K562 (cell line): ENCODE results near the gene SLC13A4. TPM values are rescaled to one million over a fixed set of nuclear protein-coding genes. Genes with fewer than 3 reads are reported as not detected.

ENCODE experiments used
- ATAC-seq: fragments of 200-7000 bp; cut with Tn5 transposase; 3 replicates; pipeline ENCODE4 v1.9.1; 2020; ENCODE audit warnings: moderate library complexity
- BruUV-seq: library from RNA; stranded (reverse); fragments of 400-500 nt; replicated peaks from 2 replicates; lab custom pipeline; 2021; lab: Mats Ljungman, UMichigan
- CTCF ChIA-PET: fragments of 300-600 bp; formaldehyde crosslinking; extraction: SDS; loops from one replicate; lab custom pipeline; 2021; ENCODE audit warnings: low intra/inter-chr PET ratio; lab: Yijun Ruan, JAX
- POLR2A ChIA-PET: fragments of 300-600, 350-650 bp; sonication (Branson Sonifier 250); formaldehyde crosslinking; extraction: SDS; loops from one replicate; lab custom pipeline; 2021; ENCODE audit warnings: antibody characterized with exemption, inconsistent platforms; lab: Yijun Ruan, JAX
- DNase-seq, 4 experiments: peaks; one replicate each; pipeline versions ENCODE4 v3.0.0 to v3.0.0-alpha.2; 2011 to 2018; ENCODE audit warnings: low spot score in 3 of 4, mixed read lengths in 3 of 4; ENCODE audit errors: extremely low read depth in 1 of 4
- FAIRE-seq: peaks from 2 replicates; lab custom pipeline; 2011; peaks lifted over from hg19 to GRCh38; lab: Jason Lieb, UNC
- H2AFZ ChIP-seq: 2 replicates; pipeline ENCODE4 v1.6.0; 2011; ENCODE audit warnings: low read depth, low read length, control low read depth, inconsistent platforms
- H3K27ac ChIP-seq: fragments of 200-600 bp; 3 replicates; pipeline ENCODE4 v1.8.0; 2011; ENCODE audit warnings: low read depth, mild to moderate bottlenecking, control low read depth, inconsistent platforms, low read length, moderate library complexity, mixed read lengths; ENCODE audit errors: extremely low read depth
- H3K27me3 ChIP-seq, 2 experiments: fragments of 300-600 bp in 1 of 2; 2 replicates in 1 of 2; 3 replicates in 1 of 2; pipeline versions ENCODE4 v1.6.0 to v1.8.0; 2011; ENCODE audit warnings: inconsistent platforms in 2 of 2, low read length in 2 of 2, mild to moderate bottlenecking in 1 of 2, mixed read lengths in 1 of 2, moderate library complexity in 1 of 2; ENCODE audit not compliant: control insufficient read depth in 2 of 2, insufficient read depth in 2 of 2
- H3K36me3 ChIP-seq: fragments of 300-600 bp; 3 replicates; pipeline ENCODE4 v1.8.0; 2011; ENCODE audit warnings: mild to moderate bottlenecking, low read length, inconsistent platforms; ENCODE audit not compliant: control insufficient read depth, insufficient read depth
- H3K4me1 ChIP-seq, 2 experiments: fragments of 200-600 bp in 1 of 2; replicated peaks in 1 of 2; 2 replicates in 1 of 2; 3 replicates in 1 of 2; pipeline versions ENCODE4 v1.5.1 to v1.8.0; 2011; ENCODE audit warnings: inconsistent platforms in 2 of 2, low read length in 2 of 2, mild to moderate bottlenecking in 1 of 2, mixed read lengths in 1 of 2, moderate library complexity in 1 of 2; ENCODE audit not compliant: control insufficient read depth in 2 of 2, insufficient read depth in 2 of 2
- H3K4me2 ChIP-seq: 2 replicates; pipeline ENCODE4 v1.6.1; 2011; ENCODE audit warnings: low read length, control low read depth, inconsistent platforms, mixed read lengths; ENCODE audit not compliant: insufficient read depth
- H3K4me3 ChIP-seq: fragments of 200-600 bp; sonication (generic), shearing (Covaris generic); 2 replicates; pipeline ENCODE4 v1.5.1; 2016; ENCODE audit warnings: control low read depth, inconsistent platforms
- H3K79me2 ChIP-seq: fragments of 200-600 bp; 3 replicates; pipeline ENCODE4 v1.8.0; 2011; ENCODE audit warnings: low read length, inconsistent platforms; ENCODE audit not compliant: control insufficient read depth, insufficient read depth
- H3K9ac ChIP-seq, 2 experiments: 2 replicates each; pipeline versions ENCODE4 v1.6.0 to v1.6.1; 2011; ENCODE audit warnings: low read depth in 2 of 2, low read length in 2 of 2, control low read depth in 1 of 2, inconsistent platforms in 1 of 2, mild to moderate bottlenecking in 1 of 2, mixed read lengths in 1 of 2; ENCODE audit not compliant: insufficient read depth in 1 of 2
- H3K9me1 ChIP-seq: one replicate; pipeline ENCODE4 v1.6.0; 2011; ENCODE audit warnings: inconsistent platforms, mild to moderate bottlenecking, low read length, moderate library complexity; ENCODE audit not compliant: control insufficient read depth, insufficient read depth
- H3K9me3 ChIP-seq: replicated peaks from 2 replicates; pipeline ENCODE4 v1.5.1; 2011; ENCODE audit warnings: low read depth, low read length, inconsistent platforms; ENCODE audit not compliant: control insufficient read depth, insufficient read depth
- H4K20me1 ChIP-seq: replicated peaks from 2 replicates; pipeline ENCODE4 v1.6.1; 2011; ENCODE audit warnings: low read length, inconsistent platforms, mixed read lengths; ENCODE audit not compliant: control insufficient read depth, insufficient read depth
- BRCA1 ChIP-seq, 2 experiments: fragments of 450-650 bp in 1 of 2; sonication (generic) in 1 of 2; formaldehyde crosslinking in 1 of 2; IDR thresholded peaks; 2 replicates each; pipeline versions ENCODE4 v1.5.0 to v1.6.1; 2017 to 2020; ENCODE audit warnings: mild to moderate bottlenecking in 1 of 2, missing genetic modification reagents in 1 of 2
- POLR3G ChIP-seq: IDR thresholded peaks from 2 replicates; pipeline ENCODE4 v1.6.1; 2011; ENCODE audit not compliant: insufficient read length, insufficient replicate concordance; ENCODE audit errors: extremely low read depth
- SPI1 ChIP-seq: IDR thresholded peaks from 2 replicates; pipeline ENCODE4 v1.6.1; 2011; ENCODE audit warnings: low read depth, low read length, control low read depth, borderline replicate concordance
- ZNF668 ChIP-seq: fragments of 250-450 bp; sonication (Bioruptor Pico); IDR thresholded peaks from 2 replicates; pipeline ENCODE4 v1.8.0; 2022; ENCODE audit warnings: mild to moderate bottlenecking, inconsistent platforms
- WGBS: fragments of 100-300 bp; shearing (Covaris generic); methylation state at CpG from one replicate; pipeline ENCODE4 v1.1.6; 2016; ENCODE audit warnings: low coverage, mixed read lengths; ENCODE audit not compliant: insufficient coverage; ENCODE audit errors: missing lambda C conversion rate; 5-methylcytosine and 5-hydroxymethylcytosine counted together
- in situ Hi-C: fragments of 300-500 bp; cut with MboI; formaldehyde crosslinking; loops from 4 replicates; pipeline ENCODE4 v1.15.0; 2018; ENCODE audit warnings: inconsistent platforms, mixed read lengths
- intact Hi-C: fragments of 100-400 bp; cut with micrococcal nuclease; formaldehyde crosslinking; loops from 2 replicates; pipeline ENCODE4 v1.14.2; 2022
- polyA plus RNA-seq, 8 experiments: library from polyadenylated mRNA; depleted of rRNA in 4 of 8; stranded (reverse) in 5 of 8; unstranded in 3 of 8; fragments of >200 nt; fragmentation: Nextera tagmentation in 2 of 8; fragmentation: Illumina TruSeq in 1 of 8; extraction: Ambion mirVana in 2 of 8; extraction: Trizol in 1 of 8; gene quantifications; 2 replicates each; pipeline versions ENCODE4 v1.2.1 to v1.2.3, GENCODE V29; 2011 to 2014; ENCODE audit warnings: inconsistent platforms in 1 of 8, missing spikeins in 1 of 8
- total RNA-seq, 7 experiments: library from RNA; depleted of rRNA in 6 of 7; stranded (reverse); fragments of >200 nt in 6 of 7; fragmentation: Illumina TruSeq in 2 of 7; extraction: Trizol in 2 of 7; gene quantifications; 2 replicates each; pipeline versions ENCODE4 v1.2.1 to v1.2.3, GENCODE V29; 2011 to 2021; ENCODE audit warnings: low replicate concordance in 1 of 7

Gene SLC13A4
- total and polyA plus RNA-seq, 9 of the 15 experiments (the other 6 are each of a cell fraction or from before 2014, with no cell fraction given) = 0.11 to 1.0 (median 0.36) TPM

DNA sequence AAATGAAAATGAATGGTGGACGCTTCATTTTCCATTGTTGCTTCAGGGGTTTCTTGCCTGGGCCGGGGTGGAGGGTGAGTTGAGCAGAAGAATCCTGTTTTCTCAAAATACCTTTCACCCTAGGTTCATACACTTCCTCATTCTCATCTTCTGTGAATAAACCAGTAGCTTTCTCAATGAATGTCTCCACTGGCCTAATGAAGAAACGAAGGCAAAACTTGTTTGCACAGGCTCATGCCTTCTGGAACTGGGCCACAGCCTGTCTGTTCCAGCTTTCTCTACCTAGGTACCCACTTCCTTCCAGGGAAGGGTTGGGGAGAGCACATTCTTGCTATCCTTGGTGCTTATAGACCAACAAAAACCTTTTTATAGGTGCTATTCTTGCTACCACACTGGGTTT is 44.4 kb downstream of the SLC13A4 start:
- Histone ChIP-seq H3K9ac (no peak overlapping the region), H3K9me1 (no peaks in the 10 kb centered on the region), H3K4me1 (peaks cover 2 to 3% of the 10 kb centered on the region in 2 experiments; a peak in 3 of 5 replicates), H3K79me2 (no peaks in the 10 kb centered on the region), H4K20me1 (peaks cover 15% of the 10 kb centered on the region; the same call in 1 of the 2 replicates), H3K4me2 (no peak overlapping the region), H3K27ac (no peak overlapping the region), H3K4me3 (no peak overlapping the region), H3K9me3 (no peaks in the 10 kb centered on the region), H3K36me3 (no peaks in the 10 kb centered on the region), H2AFZ (no peak overlapping the region), H3K27me3 (no peaks in the 10 kb centered on the region)
- CTCF ChIA-PET = no interaction called here
- intact Hi-C loops (no loop called here), in situ Hi-C loops (no loop called here)
- ATAC-seq = no peak
- 71% methylated on average over 3 of the region's 3 CpGs for WGBS
- BruUV-seq = no TSS peak
- no peak for DNase-seq
- peak; percentile 68; the same call in 1 of the 2 replicates for TF ChIP-seq SPI1
- TF ChIP-seq POLR3G = no peak
- POLR2A ChIA-PET = interaction anchor here (0.9 to 2.8 kb wide), 5 partner anchors 9 to 258 kb away, joined by 3 to 9 read pairs (median 3); no protein-coding TSS in a partner anchor
- no peak for FAIRE-seq

DNA sequence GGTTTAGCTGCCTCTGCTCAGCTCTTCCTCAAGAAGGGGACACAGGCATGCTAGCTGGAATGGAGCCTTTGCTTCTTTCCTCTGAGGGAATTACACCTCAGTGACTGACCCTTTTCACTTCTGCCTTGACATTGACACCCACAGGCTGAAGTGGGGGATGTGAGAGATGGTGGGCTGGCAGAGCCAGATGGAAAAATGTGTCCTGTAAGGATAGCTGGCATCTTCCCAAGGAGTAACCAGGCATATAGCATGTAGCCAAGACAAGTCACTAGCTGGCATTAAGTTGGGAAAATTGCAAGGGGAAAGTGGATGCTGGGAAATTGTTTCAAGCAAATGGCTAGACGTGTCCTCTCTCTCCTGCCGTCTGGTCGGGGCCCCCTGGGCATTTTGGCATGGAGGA is 45.8 kb downstream of the SLC13A4 start:
- no peak for TF ChIP-seq ZNF668
- no peak for TF ChIP-seq BRCA1 (IDR thresholded peaks at IDR 0.05)
- TF ChIP-seq BRCA1 (CRISPR knock-in tag; IDR thresholded peaks at IDR 0.05) = 0 out of 2 replicates have a peak, but pooled peaks have one; percentile 84
- ATAC-seq = peak; percentile 7; the same call in 1 of the 3 replicates
- Histone ChIP-seq H3K4me1 (peaks cover 2 to 3% of the 10 kb centered on the region in 2 experiments; a peak in 3 of 5 replicates), H3K27ac (no peak overlapping the region), H3K36me3 (peaks cover 11% of the 10 kb centered on the region; the same call in 2 of the 3 replicates), H3K4me2 (no peak overlapping the region), H3K27me3 (no peaks in the 10 kb centered on the region), H3K9ac (no peak overlapping the region; a peak in 1 of 4 replicates), H2AFZ (no peak overlapping the region), H4K20me1 (peaks cover 15% of the 10 kb centered on the region; the same call in 1 of the 2 replicates), H3K9me1 (no peaks in the 10 kb centered on the region), H3K79me2 (no peaks in the 10 kb centered on the region), H3K9me3 (no peaks in the 10 kb centered on the region), H3K4me3 (no peak overlapping the region)
- 52% methylated on average over 3 of the region's 3 CpGs for WGBS
- in situ Hi-C loops (no loop called here), intact Hi-C loops (no loop called here)
- BruUV-seq = no TSS peak
- FAIRE-seq = no peak
- DNase-seq = no peak
- ChIA-PET CTCF (no interaction called here), POLR2A (interaction anchor here (0.6 to 2.8 kb wide), 6 partner anchors 10 to 136 kb away, joined by 3 to 9 read pairs (median 4); partner anchors contain the start of gene STMP1)
